ENCODE data around the gene SPSB3.
A peak's percentile ranks its signal among the peaks of the same experiment; 100 is the strongest.

SPSB3 gene

GRCh38 chr16:1826691-1827573 lies 44.6 kb upstream of the SPSB3 start, which contains the start of the genes FAHD1 and HAGH:
TSS of gene FAHD1 (plus strand) at chr16:1827206. CDS start at chr16:1827239, 33 bp downstream.
TSS of gene HAGH (minus strand) at chr16:1826825. CDS start at chr16:1826787, 38 bp downstream.
- TF ChIP-seq POLR2AphosphoS5 (IDR thresholded peaks at IDR 0.05; ENCODE audit: low read depth, low read length) (no peak), SIN3A (IDR thresholded peaks at IDR 0.05; ENCODE audit: borderline replicate concordance, insufficient read depth, low read length) (peak; percentile 92; the same call in 1 of the 2 replicates), FOXP2 (optimal IDR thresholded peaks at IDR 0.05; ENCODE audit: borderline replicate concordance, extremely low read depth, extremely low read length, insufficient read depth) (peak; percentile 45), REST (IDR thresholded peaks at IDR 0.05; ENCODE audit: insufficient read depth in 1 of 2, low read depth in 2 of 2, low read length in 2 of 2) (peak in 1 of 2 experiments; percentile 59; a peak in 1 of 4 replicates)

- TF ChIP-seq TAF1 (IDR thresholded peaks at IDR 0.05; ENCODE audit: borderline replicate concordance, insufficient read depth, low read length) (no peak), POLR2AphosphoS5 (IDR thresholded peaks at IDR 0.05; ENCODE audit: low read depth, low read length) (no peak), SIN3A (IDR thresholded peaks at IDR 0.05; ENCODE audit: borderline replicate concordance, insufficient read depth, low read length) (no peak), FOXP2 (optimal IDR thresholded peaks at IDR 0.05; ENCODE audit: borderline replicate concordance, extremely low read depth, extremely low read length, insufficient read depth) (no peak), REST (IDR thresholded peaks at IDR 0.05; ENCODE audit: insufficient read depth in 1 of 2, low read depth in 2 of 2, low read length in 2 of 2) (no peak)
Observed at GRCh38 chr16:1825864-1826690, 43.7 kb upstream of the SPSB3 start.

GRCh38 chr16:1825381-1825863 lies 43.1 kb upstream of the SPSB3 start:
- TF ChIP-seq POLR2AphosphoS5 (IDR thresholded peaks at IDR 0.05; ENCODE audit: low read depth, low read length) (no peak), TAF1 (IDR thresholded peaks at IDR 0.05; ENCODE audit: borderline replicate concordance, insufficient read depth, low read length) (no peak), SIN3A (IDR thresholded peaks at IDR 0.05; ENCODE audit: borderline replicate concordance, insufficient read depth, low read length) (no peak), REST (IDR thresholded peaks at IDR 0.05; ENCODE audit: insufficient read depth in 1 of 2, low read depth in 2 of 2, low read length in 2 of 2) (no peak), FOXP2 (optimal IDR thresholded peaks at IDR 0.05; ENCODE audit: borderline replicate concordance, extremely low read depth, extremely low read length, insufficient read depth) (no peak)

- TF ChIP-seq REST (IDR thresholded peaks at IDR 0.05; ENCODE audit: insufficient read depth in 1 of 2, low read depth in 2 of 2, low read length in 2 of 2) (no peak), TAF1 (IDR thresholded peaks at IDR 0.05; ENCODE audit: borderline replicate concordance, insufficient read depth, low read length) (no peak)
Observed at GRCh38 chr16:1823821-1824220, 41.5 kb upstream of the SPSB3 start.
